K562 (cell line): Measurements from ENCODE around the gene CC2D1A.

Experiments
- DACH1 ChIP-seq: fragments of 450-650 bp; IDR thresholded peaks from 2 replicates; pipeline ENCODE4 v1.6.1; 2018; ENCODE audit not compliant: partially characterized antibody
- PML ChIP-seq: IDR thresholded peaks from 2 replicates; pipeline ENCODE4 v1.6.1; 2012; ENCODE audit warnings: low read length, inconsistent platforms
- SIN3B ChIP-seq: fragments of 450-650 bp; IDR thresholded peaks from 2 replicates; pipeline ENCODE4 v1.6.1; 2017; ENCODE audit warnings: low read depth, mild to moderate bottlenecking, moderate library complexity
- TF ChIP-seq, protein P1 (sequence below): fragments of 250-450 bp; sonication (Bioruptor Pico); IDR thresholded peaks from 2 replicates; pipeline ENCODE4 v1.8.0; 2022; ENCODE audit warnings: inconsistent platforms
- TF ChIP-seq, protein P2 (sequence below), 2 experiments: fragments of 450-650 bp in 1 of 2; sonication (generic) in 1 of 2; formaldehyde crosslinking in 1 of 2; IDR thresholded peaks; 2 replicates each; pipeline versions ENCODE4 v1.7.1 to v1.9.0; 2016 to 2022; ENCODE audit warnings: inconsistent platforms in 1 of 2, mild to moderate bottlenecking in 1 of 2, missing genetic modification reagents in 1 of 2
- TF ChIP-seq, protein P3 (sequence below): fragments of 150-350 bp; IDR thresholded peaks from 2 replicates; pipeline ENCODE4 v1.6.1; 2014; ENCODE audit warnings: low read depth, mild to moderate bottlenecking, low read length, borderline replicate concordance
- TF ChIP-seq, protein P4 (sequence below), 3 experiments: IDR thresholded peaks in 2 of 3; conservative IDR thresholded peaks in 1 of 3; 2 replicates each; pipeline ENCODE4 v1.5.1; 2011 to 2012; ENCODE audit warnings: low read length in 3 of 3, mild to moderate bottlenecking in 3 of 3, control low read depth in 2 of 3, improper control_type of control experiment in 1 of 3, inconsistent platforms in 1 of 3, low read depth in 1 of 3, mixed read lengths in 1 of 3, moderate library complexity in 1 of 3; ENCODE audit not compliant: insufficient read depth in 2 of 3

DNA sequence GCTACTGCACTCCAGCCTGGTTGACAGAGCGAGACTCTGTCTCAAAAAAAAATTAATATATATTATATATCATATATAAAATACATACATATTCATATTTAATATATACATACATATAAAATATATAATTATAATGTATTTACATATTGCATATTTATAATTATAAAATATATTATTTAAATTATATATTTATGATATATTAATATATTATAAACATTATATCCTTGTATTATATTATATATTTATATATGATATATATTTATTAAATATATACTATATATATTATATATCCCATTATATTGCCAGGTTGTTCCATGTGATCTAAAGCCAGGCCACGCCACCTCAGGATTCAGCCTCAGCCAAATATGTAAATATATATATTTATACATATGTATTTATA is 9.8 kb upstream of the CC2D1A start:
- TF ChIP-seq SIN3B (no peak), PML (no peak), DACH1 (no peak)
- TF ChIP-seq, protein P1, sequence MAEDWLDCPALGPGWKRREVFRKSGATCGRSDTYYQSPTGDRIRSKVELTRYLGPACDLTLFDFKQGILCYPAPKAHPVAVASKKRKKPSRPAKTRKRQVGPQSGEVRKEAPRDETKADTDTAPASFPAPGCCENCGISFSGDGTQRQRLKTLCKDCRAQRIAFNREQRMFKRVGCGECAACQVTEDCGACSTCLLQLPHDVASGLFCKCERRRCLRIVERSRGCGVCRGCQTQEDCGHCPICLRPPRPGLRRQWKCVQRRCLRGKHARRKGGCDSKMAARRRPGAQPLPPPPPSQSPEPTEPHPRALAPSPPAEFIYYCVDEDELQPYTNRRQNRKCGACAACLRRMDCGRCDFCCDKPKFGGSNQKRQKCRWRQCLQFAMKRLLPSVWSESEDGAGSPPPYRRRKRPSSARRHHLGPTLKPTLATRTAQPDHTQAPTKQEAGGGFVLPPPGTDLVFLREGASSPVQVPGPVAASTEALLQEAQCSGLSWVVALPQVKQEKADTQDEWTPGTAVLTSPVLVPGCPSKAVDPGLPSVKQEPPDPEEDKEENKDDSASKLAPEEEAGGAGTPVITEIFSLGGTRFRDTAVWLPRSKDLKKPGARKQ (CRISPR knock-in tag): no peak
- TF ChIP-seq, protein P2, sequence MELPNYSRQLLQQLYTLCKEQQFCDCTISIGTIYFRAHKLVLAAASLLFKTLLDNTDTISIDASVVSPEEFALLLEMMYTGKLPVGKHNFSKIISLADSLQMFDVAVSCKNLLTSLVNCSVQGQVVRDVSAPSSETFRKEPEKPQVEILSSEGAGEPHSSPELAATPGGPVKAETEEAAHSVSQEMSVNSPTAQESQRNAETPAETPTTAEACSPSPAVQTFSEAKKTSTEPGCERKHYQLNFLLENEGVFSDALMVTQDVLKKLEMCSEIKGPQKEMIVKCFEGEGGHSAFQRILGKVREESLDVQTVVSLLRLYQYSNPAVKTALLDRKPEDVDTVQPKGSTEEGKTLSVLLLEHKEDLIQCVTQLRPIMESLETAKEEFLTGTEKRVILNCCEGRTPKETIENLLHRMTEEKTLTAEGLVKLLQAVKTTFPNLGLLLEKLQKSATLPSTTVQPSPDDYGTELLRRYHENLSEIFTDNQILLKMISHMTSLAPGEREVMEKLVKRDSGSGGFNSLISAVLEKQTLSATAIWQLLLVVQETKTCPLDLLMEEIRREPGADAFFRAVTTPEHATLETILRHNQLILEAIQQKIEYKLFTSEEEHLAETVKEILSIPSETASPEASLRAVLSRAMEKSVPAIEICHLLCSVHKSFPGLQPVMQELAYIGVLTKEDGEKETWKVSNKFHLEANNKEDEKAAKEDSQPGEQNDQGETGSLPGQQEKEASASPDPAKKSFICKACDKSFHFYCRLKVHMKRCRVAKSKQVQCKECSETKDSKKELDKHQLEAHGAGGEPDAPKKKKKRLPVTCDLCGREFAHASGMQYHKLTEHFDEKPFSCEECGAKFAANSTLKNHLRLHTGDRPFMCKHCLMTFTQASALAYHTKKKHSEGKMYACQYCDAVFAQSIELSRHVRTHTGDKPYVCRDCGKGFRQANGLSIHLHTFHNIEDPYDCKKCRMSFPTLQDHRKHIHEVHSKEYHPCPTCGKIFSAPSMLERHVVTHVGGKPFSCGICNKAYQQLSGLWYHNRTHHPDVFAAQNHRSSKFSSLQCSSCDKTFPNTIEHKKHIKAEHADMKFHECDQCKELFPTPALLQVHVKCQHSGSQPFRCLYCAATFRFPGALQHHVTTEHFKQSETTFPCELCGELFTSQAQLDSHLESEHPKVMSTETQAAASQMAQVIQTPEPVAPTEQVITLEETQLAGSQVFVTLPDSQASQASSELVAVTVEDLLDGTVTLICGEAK (IDR thresholded peaks at IDR 0.05): no peak
- TF ChIP-seq, protein P2 (CRISPR knock-in tag; IDR thresholded peaks at IDR 0.05): no peak
- TF ChIP-seq, protein P3, sequence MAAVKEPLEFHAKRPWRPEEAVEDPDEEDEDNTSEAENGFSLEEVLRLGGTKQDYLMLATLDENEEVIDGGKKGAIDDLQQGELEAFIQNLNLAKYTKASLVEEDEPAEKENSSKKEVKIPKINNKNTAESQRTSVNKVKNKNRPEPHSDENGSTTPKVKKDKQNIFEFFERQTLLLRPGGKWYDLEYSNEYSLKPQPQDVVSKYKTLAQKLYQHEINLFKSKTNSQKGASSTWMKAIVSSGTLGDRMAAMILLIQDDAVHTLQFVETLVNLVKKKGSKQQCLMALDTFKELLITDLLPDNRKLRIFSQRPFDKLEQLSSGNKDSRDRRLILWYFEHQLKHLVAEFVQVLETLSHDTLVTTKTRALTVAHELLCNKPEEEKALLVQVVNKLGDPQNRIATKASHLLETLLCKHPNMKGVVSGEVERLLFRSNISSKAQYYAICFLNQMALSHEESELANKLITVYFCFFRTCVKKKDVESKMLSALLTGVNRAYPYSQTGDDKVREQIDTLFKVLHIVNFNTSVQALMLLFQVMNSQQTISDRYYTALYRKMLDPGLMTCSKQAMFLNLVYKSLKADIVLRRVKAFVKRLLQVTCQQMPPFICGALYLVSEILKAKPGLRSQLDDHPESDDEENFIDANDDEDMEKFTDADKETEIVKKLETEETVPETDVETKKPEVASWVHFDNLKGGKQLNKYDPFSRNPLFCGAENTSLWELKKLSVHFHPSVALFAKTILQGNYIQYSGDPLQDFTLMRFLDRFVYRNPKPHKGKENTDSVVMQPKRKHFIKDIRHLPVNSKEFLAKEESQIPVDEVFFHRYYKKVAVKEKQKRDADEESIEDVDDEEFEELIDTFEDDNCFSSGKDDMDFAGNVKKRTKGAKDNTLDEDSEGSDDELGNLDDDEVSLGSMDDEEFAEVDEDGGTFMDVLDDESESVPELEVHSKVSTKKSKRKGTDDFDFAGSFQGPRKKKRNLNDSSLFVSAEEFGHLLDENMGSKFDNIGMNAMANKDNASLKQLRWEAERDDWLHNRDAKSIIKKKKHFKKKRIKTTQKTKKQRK: no peak
- TF ChIP-seq, protein P4, sequence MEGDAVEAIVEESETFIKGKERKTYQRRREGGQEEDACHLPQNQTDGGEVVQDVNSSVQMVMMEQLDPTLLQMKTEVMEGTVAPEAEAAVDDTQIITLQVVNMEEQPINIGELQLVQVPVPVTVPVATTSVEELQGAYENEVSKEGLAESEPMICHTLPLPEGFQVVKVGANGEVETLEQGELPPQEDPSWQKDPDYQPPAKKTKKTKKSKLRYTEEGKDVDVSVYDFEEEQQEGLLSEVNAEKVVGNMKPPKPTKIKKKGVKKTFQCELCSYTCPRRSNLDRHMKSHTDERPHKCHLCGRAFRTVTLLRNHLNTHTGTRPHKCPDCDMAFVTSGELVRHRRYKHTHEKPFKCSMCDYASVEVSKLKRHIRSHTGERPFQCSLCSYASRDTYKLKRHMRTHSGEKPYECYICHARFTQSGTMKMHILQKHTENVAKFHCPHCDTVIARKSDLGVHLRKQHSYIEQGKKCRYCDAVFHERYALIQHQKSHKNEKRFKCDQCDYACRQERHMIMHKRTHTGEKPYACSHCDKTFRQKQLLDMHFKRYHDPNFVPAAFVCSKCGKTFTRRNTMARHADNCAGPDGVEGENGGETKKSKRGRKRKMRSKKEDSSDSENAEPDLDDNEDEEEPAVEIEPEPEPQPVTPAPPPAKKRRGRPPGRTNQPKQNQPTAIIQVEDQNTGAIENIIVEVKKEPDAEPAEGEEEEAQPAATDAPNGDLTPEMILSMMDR (IDR thresholded peaks at IDR 0.05 in 2 of 3, conservative IDR thresholded peaks at IDR 0.05 in 1 of 3; ENCODE audit: insufficient read depth in 2 of 3, low read depth in 1 of 3, low read length in 3 of 3): no peak
